ENCODE results near the gene COX4I1. TPM values are rescaled to one million over a fixed set of nuclear protein-coding genes. Genes with fewer than 3 reads are reported as not detected.
A peak's percentile ranks its signal among the peaks of the same experiment; 100 is the strongest.

COX4I1 gene
- total RNA-seq, 1 experiment from 2014 or later, result 618 TPM

- intact Hi-C loops (cut with micrococcal nuclease), result loop anchor here (5.0 kb wide), 1 partner anchor 44 kb away; the partner anchor contains the start of genes COX4I1 and EMC8
- Mint-ChIP-seq H3K9me3 (ENCODE audit: unreplicated experiment) (no peaks in the 10 kb centered on the region), H3K27me3 (ENCODE audit: insufficient read depth, unreplicated experiment) (no peaks in the 10 kb centered on the region), H3K36me3 (ENCODE audit: insufficient read depth, unreplicated experiment) (peaks cover 8% of the 10 kb centered on the region), H3K4me3 (ENCODE audit: unreplicated experiment) (no peak overlapping the region), H3K4me1 (ENCODE audit: insufficient read depth, unreplicated experiment) (peaks cover 24% of the 10 kb centered on the region), H3K27ac (ENCODE audit: low read depth, unreplicated experiment) (no peak overlapping the region)
- ChIA-PET POLR2A (interaction anchor here (1.2 to 2.9 kb wide), 4 partner anchors 14 to 141 kb away, joined by 5 to 13 read pairs (median 7); partner anchors contain the start of gene GSE1), CTCF (interaction anchor here (0.8 to 1.7 kb wide), 2 partner anchors 17 to 21 kb away, joined by 3 to 4 read pairs; no protein-coding TSS in a partner anchor)
- peak; percentile 95 for DNase-seq (ENCODE audit: unreplicated experiment)
- BruUV-seq (replicated peaks), result no TSS peak
- no peak for TF ChIP-seq CTCF (IDR thresholded peaks at IDR 0.05; ENCODE audit: unreplicated experiment)
Observed at GRCh38 chr16:85753559-85753958, 45.9 kb upstream of the COX4I1 start.

- no TSS peak for BruUV-seq (replicated peaks)
- H3K27me3 Mint-ChIP-seq (ENCODE audit: insufficient read depth, unreplicated experiment), result no peaks in the 10 kb centered on the region
- H3K9me3 Mint-ChIP-seq (ENCODE audit: unreplicated experiment), result no peaks in the 10 kb centered on the region
- POLR2A ChIA-PET, result interaction anchor here (1.2 to 2.9 kb wide), 4 partner anchors 14 to 141 kb away, joined by 5 to 13 read pairs (median 7); partner anchors contain the start of gene GSE1
- no peak for TF ChIP-seq CTCF (IDR thresholded peaks at IDR 0.05; ENCODE audit: unreplicated experiment)
- no peak for DNase-seq (ENCODE audit: unreplicated experiment)
- intact Hi-C loops (cut with micrococcal nuclease), result loop anchor here (5.0 kb wide), 1 partner anchor 43 kb away; the partner anchor contains the start of genes COX4I1 and EMC8
- H3K4me3 Mint-ChIP-seq (ENCODE audit: unreplicated experiment), result no peak overlapping the region
- CTCF ChIA-PET, result interaction anchor here (0.6 to 1.7 kb wide), 3 partner anchors 17 to 49 kb away, joined by 3 to 4 read pairs (median 3); no protein-coding TSS in a partner anchor
- H3K4me1 Mint-ChIP-seq (ENCODE audit: insufficient read depth, unreplicated experiment), result peaks cover 24% of the 10 kb centered on the region
- no peak overlapping the region for H3K27ac Mint-ChIP-seq (ENCODE audit: low read depth, unreplicated experiment)
- H3K36me3 Mint-ChIP-seq (ENCODE audit: insufficient read depth, unreplicated experiment), result peaks cover 8% of the 10 kb centered on the region
Observed at GRCh38 chr16:85753976-85754375, 45.5 kb upstream of the COX4I1 start.

- Mint-ChIP-seq H3K4me1 (ENCODE audit: insufficient read depth, unreplicated experiment) (peaks cover 24% of the 10 kb centered on the region), H3K36me3 (ENCODE audit: insufficient read depth, unreplicated experiment) (peaks cover 8% of the 10 kb centered on the region), H3K9me3 (ENCODE audit: unreplicated experiment) (no peaks in the 10 kb centered on the region), H3K27me3 (ENCODE audit: insufficient read depth, unreplicated experiment) (no peaks in the 10 kb centered on the region), H3K4me3 (ENCODE audit: unreplicated experiment) (no peak overlapping the region), H3K27ac (ENCODE audit: low read depth, unreplicated experiment) (no peak overlapping the region)
- POLR2A ChIA-PET, result interaction anchor here (1.2 to 2.9 kb wide), 4 partner anchors 13 to 142 kb away, joined by 5 to 13 read pairs (median 7); partner anchors contain the start of gene GSE1
- no peak for DNase-seq (ENCODE audit: unreplicated experiment)
- BruUV-seq (replicated peaks), result no TSS peak
- no peak for TF ChIP-seq CTCF (IDR thresholded peaks at IDR 0.05; ENCODE audit: unreplicated experiment)
- CTCF ChIA-PET, result interaction anchor here (0.6 to 1.7 kb wide), 3 partner anchors 16 to 48 kb away, joined by 3 to 4 read pairs (median 3); no protein-coding TSS in a partner anchor
- intact Hi-C loops (cut with micrococcal nuclease), result loop anchor here (5.0 kb wide), 1 partner anchor 43 kb away; the partner anchor contains the start of genes COX4I1 and EMC8
Observed at GRCh38 chr16:85754413-85754812, 45.1 kb upstream of the COX4I1 start.

GRCh38 chr16:85755929-85756768 lies 43.3 kb upstream of the COX4I1 start:
- BruUV-seq (replicated peaks), result no TSS peak
- Mint-ChIP-seq H3K4me3 (ENCODE audit: unreplicated experiment) (no peak overlapping the region), H3K9me3 (ENCODE audit: unreplicated experiment) (no peaks in the 10 kb centered on the region), H3K36me3 (ENCODE audit: insufficient read depth, unreplicated experiment) (peaks cover 8% of the 10 kb centered on the region), H3K27me3 (ENCODE audit: insufficient read depth, unreplicated experiment) (no peaks in the 10 kb centered on the region), H3K4me1 (ENCODE audit: insufficient read depth, unreplicated experiment) (peaks cover 24% of the 10 kb centered on the region), H3K27ac (ENCODE audit: low read depth, unreplicated experiment) (no peak overlapping the region)
- DNase-seq (ENCODE audit: unreplicated experiment), result no peak
- ChIA-PET POLR2A (interaction anchor here (1.6 kb wide), 1 partner anchor 12 kb away, joined by 3 read pairs; no protein-coding TSS in a partner anchor), CTCF (interaction anchor here (0.7 kb wide), 1 partner anchor 140 kb away, joined by 3 read pairs; no protein-coding TSS in a partner anchor)
- intact Hi-C loops (cut with micrococcal nuclease), result no loop called here
- TF ChIP-seq CTCF (IDR thresholded peaks at IDR 0.05; ENCODE audit: unreplicated experiment), result no peak

Data from MCF 10A (cell line).